ENCODE measurements around the gene ENTHD1.

ENTHD1 gene

GRCh38 chr22:39697790-39698430 is 195.7 kb downstream of the ENTHD1 start:
- Histone ChIP-seq H3K36me3 (ENCODE audit: insufficient read depth) (no peaks in the 10 kb centered on the region), H3K4me1 (ENCODE audit: low read depth, poor library complexity, severe bottlenecking) (no peaks in the 10 kb centered on the region), H4K20me1 (ENCODE audit: insufficient read depth) (no peaks in the 10 kb centered on the region), H3K79me2 (ENCODE audit: insufficient read depth, low read depth) (no peaks in the 10 kb centered on the region), H3K4me3 (IDR thresholded peaks at IDR 0.05; ENCODE audit: insufficient read depth, low read depth, low read length) (no peak overlapping the region), H3K27ac (no peak overlapping the region), H3K27me3 (ENCODE audit: insufficient read depth, low read depth) (peaks cover 78% of the 10 kb centered on the region), H2AFZ (ENCODE audit: low read depth) (no peak overlapping the region), H3K9ac (no peak overlapping the region), H3K4me2 (no peak overlapping the region)
- no peak for TF ChIP-seq CTCF (conservative IDR thresholded peaks at IDR 0.05; ENCODE audit: low read depth, low read length)

DNA sequence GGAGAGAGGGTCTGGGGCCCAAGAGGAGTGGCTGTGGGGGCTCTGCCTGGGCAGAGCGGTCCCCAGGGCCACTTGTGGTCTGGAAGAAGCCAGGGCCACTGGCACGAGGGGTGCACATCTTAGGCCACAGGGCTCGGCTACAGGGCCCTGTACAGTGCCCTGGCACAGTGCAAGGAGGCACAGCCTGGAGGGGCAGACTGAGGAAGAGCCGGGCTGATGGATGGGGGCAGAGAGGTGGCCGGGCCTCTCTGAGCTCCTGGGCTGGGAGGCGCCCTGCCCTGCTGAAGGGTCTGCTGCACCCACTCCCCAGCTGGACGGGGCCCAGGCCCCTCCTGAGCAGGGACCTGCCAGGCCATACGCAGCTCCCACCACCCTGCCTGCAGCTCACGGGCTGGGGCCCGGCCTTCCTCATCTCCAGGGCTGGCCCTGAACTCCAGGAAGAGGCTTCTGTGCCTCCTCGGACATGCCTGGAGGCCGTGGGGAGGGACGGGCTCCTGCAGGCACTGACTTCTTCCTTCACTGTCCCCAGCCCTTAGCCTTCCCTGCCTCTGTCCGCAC is 199.5 kb downstream of the ENTHD1 start:
- H3K4me3 ChIP-seq (IDR thresholded peaks at IDR 0.05; ENCODE audit: insufficient read depth, low read depth, low read length): no peak overlapping the region
- H3K36me3 ChIP-seq (ENCODE audit: insufficient read depth): no peaks in the 10 kb centered on the region
- H3K27ac ChIP-seq: no peak overlapping the region
- no peak overlapping the region for H2AFZ ChIP-seq (ENCODE audit: low read depth)
- H4K20me1 ChIP-seq (ENCODE audit: insufficient read depth): no peaks in the 10 kb centered on the region
- peaks cover 76% of the 10 kb centered on the region for H3K27me3 ChIP-seq (ENCODE audit: insufficient read depth, low read depth)
- no peak overlapping the region for H3K9ac ChIP-seq
- TF ChIP-seq CTCF (conservative IDR thresholded peaks at IDR 0.05; ENCODE audit: low read depth, low read length): no peak
- H3K79me2 ChIP-seq (ENCODE audit: insufficient read depth, low read depth): no peaks in the 10 kb centered on the region
- H3K4me2 ChIP-seq: no peak overlapping the region
- no peaks in the 10 kb centered on the region for H3K4me1 ChIP-seq (ENCODE audit: low read depth, poor library complexity, severe bottlenecking)
